Rectal smooth muscle tissue (tissue), 1 donor: ENCODE data around the gene NFAT5.
"Not testable (repeated sequence)": the region's sequence is repeated elsewhere in the genome, so short reads cannot be mapped to it uniquely, and the experiment has no call there.

ENCODE experiments used
- H3K27ac ChIP-seq: one replicate; pipeline ENCODE4 v1.7.0; 2013; ENCODE audit warnings: low read depth, low read length, inconsistent platforms
- H3K27me3 ChIP-seq: one replicate; pipeline ENCODE4 v1.7.0; 2013; ENCODE audit warnings: low read length; ENCODE audit not compliant: control insufficient read depth, insufficient read depth
- H3K36me3 ChIP-seq: one replicate; pipeline ENCODE4 v1.7.0; 2013; ENCODE audit warnings: low read length; ENCODE audit not compliant: control insufficient read depth, insufficient read depth
- H3K4me1 ChIP-seq: one replicate; pipeline ENCODE4 v1.7.0; 2013; ENCODE audit warnings: low read length; ENCODE audit not compliant: control insufficient read depth, insufficient read depth
- H3K4me3 ChIP-seq: one replicate; pipeline ENCODE4 v1.7.0; 2013; ENCODE audit warnings: low read length
- H3K9ac ChIP-seq: one replicate; pipeline ENCODE4 v1.7.0; 2013; ENCODE audit warnings: low read length

NFAT5 gene

DNA sequence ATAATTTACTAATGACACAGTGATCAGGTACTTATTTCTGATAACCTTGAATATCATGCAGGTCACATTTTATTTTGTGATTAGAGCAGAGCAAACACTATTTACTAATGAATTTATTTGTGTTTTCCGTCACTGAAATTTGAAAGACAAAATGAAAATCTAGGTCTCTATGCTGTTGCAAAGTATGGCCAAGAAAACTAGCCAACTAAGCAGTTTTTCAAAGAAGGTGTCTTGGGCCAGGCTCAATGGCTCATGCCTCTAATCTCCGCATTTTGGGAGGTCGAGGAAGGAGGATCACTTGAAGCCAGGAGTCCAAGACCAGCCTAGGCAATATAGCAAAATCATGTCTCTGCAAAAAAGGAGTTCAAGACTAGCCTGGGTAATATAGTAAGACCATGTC lies 3.0 kb upstream of the NFAT5 start:
- H3K9ac ChIP-seq: no peak overlapping the region
- H3K4me1 ChIP-seq: peaks cover 2% of the 10 kb centered on the region
- H3K27me3 ChIP-seq: no peaks in the 10 kb centered on the region
- no peaks in the 10 kb centered on the region for H3K36me3 ChIP-seq
- H3K4me3 ChIP-seq: no peak overlapping the region
- no peak overlapping the region for H3K27ac ChIP-seq

DNA sequence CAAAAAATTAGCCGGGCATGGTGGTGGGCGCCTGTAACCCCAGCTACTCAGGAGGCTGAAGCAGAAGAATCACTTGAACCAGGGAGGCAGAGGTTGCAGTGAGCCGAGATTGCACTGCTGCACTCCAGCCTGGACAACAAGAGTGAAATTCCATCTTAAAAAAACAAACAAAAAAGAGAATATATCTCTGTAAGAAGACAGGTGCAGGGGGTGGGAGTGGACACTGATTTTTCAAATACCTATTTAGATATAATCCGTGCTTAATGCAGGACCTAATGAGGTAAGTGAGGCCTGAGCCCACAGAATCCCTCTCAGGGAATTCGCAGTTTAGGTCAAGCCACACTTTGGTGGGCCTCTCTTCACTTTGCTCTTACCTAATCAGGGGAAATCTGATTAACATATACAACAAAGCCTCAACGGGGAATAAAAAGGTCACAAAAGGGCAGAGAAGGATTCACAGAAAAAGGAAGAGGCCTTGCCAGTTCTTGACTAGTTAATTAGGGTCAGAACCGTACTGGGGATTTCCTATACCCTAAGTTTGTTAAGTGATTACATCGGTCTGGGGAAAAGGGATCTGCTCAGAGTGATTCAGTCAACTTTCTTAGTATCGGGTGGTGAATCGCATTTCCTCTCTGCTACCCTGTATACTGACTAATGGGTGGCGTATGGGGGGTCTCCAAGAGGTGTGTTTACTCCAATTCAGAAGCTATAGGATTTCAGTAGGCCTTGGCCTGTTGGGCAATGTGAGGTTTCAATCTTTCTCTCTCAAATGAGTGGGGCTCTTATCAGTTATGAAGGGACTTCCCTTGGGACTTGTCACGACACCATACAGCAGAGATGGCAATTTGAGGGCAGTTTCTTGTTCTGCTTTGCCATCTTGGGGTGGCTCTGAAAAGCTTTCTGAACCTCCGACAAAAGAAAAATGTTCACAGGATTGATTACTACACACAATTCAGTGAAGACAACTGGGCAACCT lies 1.9 kb upstream of the NFAT5 start:
- Histone ChIP-seq H3K9ac (no peak overlapping the region), H3K27ac (no peak overlapping the region)

DNA sequence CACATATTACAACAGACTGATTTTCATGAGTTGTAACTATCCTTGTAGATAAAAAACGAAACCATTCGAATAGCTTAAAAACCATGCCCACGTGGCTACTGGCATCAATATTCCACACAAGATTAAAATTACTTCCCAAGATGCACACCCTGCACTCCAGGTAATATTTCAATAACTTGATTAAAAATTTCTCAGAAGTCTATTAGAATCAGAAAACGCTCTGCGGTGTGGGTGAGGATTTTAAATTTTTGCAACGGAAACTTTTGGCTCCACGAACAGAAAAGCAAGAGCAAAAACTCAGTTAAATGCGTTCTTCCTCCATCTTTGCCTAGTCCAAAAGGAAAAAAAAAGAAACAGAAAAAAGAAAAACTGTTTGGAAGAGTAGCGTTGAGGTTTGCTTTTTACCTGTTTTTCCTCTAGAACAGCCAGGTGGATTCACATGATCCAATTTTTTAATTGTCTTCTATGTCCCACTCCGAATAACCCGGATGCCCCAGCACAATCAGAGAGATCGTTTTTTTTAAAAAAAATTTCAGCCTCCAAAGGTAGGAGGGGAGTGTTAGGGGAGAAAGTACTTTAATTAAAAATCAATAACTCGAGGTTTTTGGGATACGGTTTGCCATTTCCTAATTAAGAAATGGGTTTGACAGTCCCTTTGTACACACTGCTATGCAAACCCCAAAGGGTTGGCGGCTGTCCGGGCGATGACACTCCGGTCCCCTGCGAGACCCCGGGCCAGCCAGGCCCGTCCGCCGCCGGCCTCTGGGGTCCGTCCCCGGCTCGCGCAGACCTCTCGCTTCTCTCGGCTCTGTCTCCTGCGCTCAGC lies 708 bp upstream of the NFAT5 start:
- Histone ChIP-seq H3K27ac (peak overlapping the region; percentile 99), H3K36me3 (no peaks in the 10 kb centered on the region), H3K27me3 (no peaks in the 10 kb centered on the region), H3K9ac (peak overlapping the region; percentile 54), H3K4me1 (peaks cover 12% of the 10 kb centered on the region), H3K4me3 (peak overlapping the region; percentile 76)

More for the DNA sequence above, 1.9 kb upstream of the NFAT5 start:
- Histone ChIP-seq H3K4me1 (peaks cover 8% of the 10 kb centered on the region), H3K27me3 (no peaks in the 10 kb centered on the region), H3K36me3 (no peaks in the 10 kb centered on the region), H3K4me3 (peak overlapping the region; percentile 42)

DNA sequence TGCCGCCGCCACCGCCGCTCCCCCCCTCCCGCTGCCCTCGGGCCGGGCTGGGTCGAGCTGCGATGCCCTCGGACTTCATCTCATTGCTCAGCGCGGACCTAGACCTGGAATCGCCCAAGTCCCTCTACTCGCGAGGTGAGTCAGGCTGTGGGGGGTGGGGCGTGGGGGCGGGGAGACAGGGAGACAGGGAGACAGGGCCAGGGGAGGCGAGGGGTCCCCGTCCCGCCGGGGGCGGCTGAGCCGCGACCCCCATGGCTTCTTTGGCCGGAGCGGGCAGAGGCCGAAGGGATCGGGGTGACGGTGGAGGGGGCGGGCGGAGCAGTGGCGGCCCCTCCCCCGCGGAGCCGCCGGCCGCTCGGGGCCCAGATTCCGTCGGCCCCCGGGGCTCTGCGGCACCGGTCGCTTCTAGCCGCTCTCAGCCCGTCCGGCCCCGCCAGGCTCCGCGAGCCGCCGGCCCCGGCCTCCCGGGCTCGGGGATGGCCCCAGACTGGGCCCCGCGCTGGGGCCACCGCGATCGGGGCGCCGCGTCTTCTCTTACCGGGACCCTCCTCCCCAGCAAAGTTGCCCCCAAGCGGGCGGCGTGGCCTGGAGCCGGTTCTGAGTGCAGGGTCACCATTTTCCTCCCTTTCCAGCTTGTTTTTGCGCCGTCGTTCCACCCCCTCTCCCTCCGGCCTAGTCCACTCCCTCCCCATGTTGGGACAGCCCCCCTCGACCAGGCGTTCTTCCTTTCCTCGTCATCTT lies 644 bp downstream of the NFAT5 start:
- H3K27me3 ChIP-seq: no peaks in the 10 kb centered on the region

DNA sequence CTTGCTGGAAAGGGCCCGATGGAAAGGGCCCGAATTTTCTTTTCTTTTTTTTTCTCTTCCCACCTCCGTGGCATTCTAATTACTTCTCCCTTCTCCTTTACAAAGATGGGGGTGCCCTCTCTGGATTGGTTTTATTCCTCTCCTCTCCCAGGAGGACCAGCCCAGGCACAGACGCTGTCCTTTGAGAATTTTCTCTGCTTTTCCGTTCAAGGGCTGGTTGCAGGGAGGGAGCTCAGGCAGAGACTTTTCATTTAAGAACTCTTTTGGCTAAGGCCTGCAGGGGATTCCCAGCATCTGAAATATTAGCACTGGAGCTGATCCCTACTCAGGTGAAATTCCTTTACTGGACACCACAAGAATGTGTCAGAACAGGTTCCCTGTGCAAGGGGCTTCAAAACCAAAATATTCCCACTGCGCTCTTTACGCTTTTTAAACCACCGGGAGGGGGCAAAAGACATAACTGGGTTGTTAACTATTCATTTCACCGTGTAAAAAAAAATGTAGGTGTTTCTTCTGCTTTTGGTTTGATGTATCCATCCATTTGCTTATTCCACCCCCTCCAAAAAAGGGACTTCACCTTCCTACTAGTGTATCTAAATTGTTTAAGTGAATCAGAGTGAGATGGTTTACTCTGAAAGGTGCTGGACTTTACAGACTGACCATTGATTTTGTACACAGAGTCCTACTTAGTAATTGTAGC lies 1.4 kb downstream of the NFAT5 start:
- Histone ChIP-seq H3K27ac (peak overlapping the region; percentile 99), H3K4me1 (peaks cover 12% of the 10 kb centered on the region), H3K27me3 (no peaks in the 10 kb centered on the region), H3K4me3 (peak overlapping the region; percentile 77), H3K36me3 (no peaks in the 10 kb centered on the region), H3K9ac (no peak overlapping the region)

More for the DNA sequence above, 644 bp downstream of the NFAT5 start:
- Histone ChIP-seq H3K4me3 (peak overlapping the region; percentile 77), H3K9ac (peak overlapping the region; percentile 90), H3K4me1 (peaks cover 12% of the 10 kb centered on the region), H3K36me3 (no peaks in the 10 kb centered on the region), H3K27ac (peak overlapping the region; percentile 99)

DNA sequence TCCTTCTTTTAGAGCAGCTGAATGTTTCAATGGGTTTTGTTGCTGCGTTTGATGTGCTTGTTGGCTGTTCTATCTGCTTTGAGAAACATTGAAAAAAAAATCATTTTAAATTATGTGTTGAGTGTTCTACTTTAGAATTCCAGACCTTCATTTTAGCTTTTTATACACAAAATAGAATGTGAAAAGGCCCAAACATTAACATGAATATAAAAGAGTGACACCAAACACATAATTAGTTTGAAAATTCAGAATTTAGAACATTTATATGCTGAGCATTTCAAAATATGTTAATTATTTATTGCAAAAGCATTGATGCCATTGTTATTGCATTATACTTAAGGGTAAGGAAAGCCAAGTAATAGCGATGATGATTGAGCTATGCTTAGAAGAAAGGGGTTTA lies 2.9 kb downstream of the NFAT5 start:
- H3K4me1 ChIP-seq: peaks cover 12% of the 10 kb centered on the region
- H3K4me3 ChIP-seq: no peak overlapping the region

DNA sequence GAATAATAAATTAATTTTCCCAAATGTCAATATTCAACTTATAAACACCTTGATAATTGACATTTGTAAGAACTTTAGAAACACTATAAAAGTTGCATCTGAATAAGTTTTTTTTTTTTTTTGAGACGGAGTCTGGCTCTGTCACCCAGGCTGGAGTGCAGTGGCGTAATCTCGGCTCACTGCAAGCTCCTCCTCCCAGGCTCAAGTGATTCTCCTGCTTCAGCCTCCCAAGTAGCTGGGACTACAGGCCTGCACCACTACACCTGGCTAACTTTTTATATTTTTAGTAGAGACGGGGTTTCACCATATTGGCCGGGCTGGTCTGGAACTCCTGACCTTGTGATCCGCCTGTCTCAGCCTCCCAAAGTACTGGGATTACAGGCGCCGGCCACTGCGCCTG lies 13.0 kb downstream of the NFAT5 start:
- not testable (repeated sequence) for H3K4me3 ChIP-seq, H3K9ac ChIP-seq, H3K36me3 ChIP-seq, H3K4me1 ChIP-seq, H3K27me3 ChIP-seq, H3K27ac ChIP-seq

More for the DNA sequence above, 2.9 kb downstream of the NFAT5 start:
- H3K36me3 ChIP-seq: no peaks in the 10 kb centered on the region
- no peaks in the 10 kb centered on the region for H3K27me3 ChIP-seq
- no peak overlapping the region for H3K9ac ChIP-seq
- H3K27ac ChIP-seq: no peak overlapping the region

DNA sequence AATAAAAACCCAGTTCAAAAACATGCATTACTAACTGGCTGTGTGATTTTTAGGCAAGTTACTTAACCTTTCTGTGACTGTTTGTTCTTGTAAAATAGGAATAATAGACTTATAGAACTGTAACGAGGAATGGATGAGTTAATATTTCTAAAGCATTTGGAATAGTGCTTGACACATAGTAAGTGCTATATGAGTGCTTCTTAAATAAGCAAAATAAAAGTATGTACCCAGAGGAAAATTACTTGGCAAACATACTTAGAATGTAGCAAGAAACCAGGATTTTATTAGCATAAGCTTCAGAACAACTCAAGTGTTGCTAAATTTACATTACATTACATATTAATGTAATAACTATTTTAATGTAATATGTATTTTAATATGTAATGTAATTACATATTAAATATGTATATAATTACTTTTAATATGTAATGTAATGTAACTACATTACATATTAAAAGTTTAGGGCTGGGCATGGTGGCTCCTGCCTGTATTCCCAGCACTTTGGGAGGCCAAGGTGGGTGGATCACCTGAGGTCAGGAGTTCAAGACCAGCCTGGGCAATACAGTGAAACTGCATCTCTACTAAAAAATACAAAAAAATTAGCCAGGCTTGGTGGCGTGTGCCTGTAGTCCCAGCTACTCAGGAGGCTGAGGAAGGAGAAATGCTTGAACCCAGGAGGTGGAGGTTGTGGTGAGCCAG lies 14.2 kb downstream of the NFAT5 start:
- H3K27me3 ChIP-seq: no peaks in the 10 kb centered on the region
- H3K9ac ChIP-seq: no peak overlapping the region
- no peaks in the 10 kb centered on the region for H3K36me3 ChIP-seq
- peaks cover 2% of the 10 kb centered on the region for H3K4me1 ChIP-seq
- no peak overlapping the region for H3K27ac ChIP-seq
- H3K4me3 ChIP-seq: no peak overlapping the region

DNA sequence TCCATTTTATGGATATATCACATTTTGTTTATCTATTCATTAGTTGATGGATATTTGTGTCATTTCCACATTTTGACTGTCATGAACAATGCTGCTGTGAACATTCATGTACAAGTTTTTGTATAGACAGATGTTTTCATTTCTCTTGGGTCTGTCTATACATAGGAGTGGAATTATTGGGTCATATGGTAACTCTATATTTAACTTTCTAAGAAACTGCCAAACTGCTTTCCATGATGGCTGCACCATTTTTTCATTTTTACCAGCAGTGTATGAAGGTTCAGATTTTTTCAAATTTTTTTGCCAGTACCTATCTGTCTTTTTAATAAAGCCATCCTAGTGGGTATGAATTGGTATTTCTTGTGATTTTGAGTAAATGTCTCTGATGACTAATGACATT lies 15.5 kb downstream of the NFAT5 start:
- Histone ChIP-seq H3K27ac (no peak overlapping the region), H3K9ac (no peak overlapping the region), H3K36me3 (no peaks in the 10 kb centered on the region), H3K4me3 (no peak overlapping the region), H3K4me1 (peaks cover 7% of the 10 kb centered on the region), H3K27me3 (no peaks in the 10 kb centered on the region)

DNA sequence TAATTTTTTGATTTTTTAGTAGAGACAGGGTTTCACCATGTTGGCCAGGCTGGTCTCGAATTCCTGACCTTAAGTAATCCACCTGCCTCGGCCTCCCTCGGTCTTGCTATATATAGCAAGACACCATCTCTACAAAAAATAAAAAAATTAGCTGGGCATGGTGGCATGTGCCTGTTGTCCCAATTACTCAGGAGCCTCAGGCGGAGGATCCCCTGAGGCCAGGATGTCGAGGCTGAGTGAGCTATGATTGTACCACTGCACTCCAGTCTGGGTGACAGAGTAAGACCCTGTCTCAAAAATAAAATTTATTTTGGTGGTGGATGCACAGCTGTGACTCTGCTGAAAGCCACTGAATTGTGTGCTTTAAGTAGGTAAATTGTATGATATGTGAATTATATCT lies 18.7 kb downstream of the NFAT5 start:
- H3K9ac ChIP-seq: not testable (repeated sequence)

More for the DNA sequence above, 18.7 kb downstream of the NFAT5 start:
- H3K36me3 ChIP-seq, H3K27me3 ChIP-seq, H3K4me3 ChIP-seq, H3K27ac ChIP-seq, H3K4me1 ChIP-seq: not testable (repeated sequence)
